Omental fat pad (tissue), 4 donors: Measurements from ENCODE around the gene ASB2. TPM values are rescaled to one million over a fixed set of nuclear protein-coding genes. Genes with fewer than 3 reads are reported as not detected.

Source experiments
- ATAC-seq: fragments of 150-250 bp; one replicate; pipeline ENCODE4 v1.9.1; 2016; ENCODE audit warnings: mild to moderate bottlenecking, moderate library complexity; ENCODE audit not compliant: low FRiP score
- DNase-seq: peaks from one replicate; pipeline ENCODE4 v3.0.0-alpha.2; 2019; ENCODE audit warnings: low spot score
- CTCF ChIP-seq, 3 donors: fragments of 450-650 bp; IDR thresholded peaks; one replicate each; pipeline ENCODE4 v1.5.1; 2016 to 2017; ENCODE audit warnings: antibody characterized with exemption in 3 of 3, mild to moderate bottlenecking in 3 of 3, moderate library complexity in 2 of 3
- total RNA-seq, 4 donors: library from RNA; depleted of rRNA; stranded (reverse); fragments of >200 nt; gene quantifications; one replicate each; pipeline ENCODE4 v1.1.0, GENCODE V29; 2016

Gene ASB2
- total RNA-seq, 4 donors from 2014 or later = 0.36 to 2.4 (median 0.56) TPM

GRCh38 chr14:94010625-94011024 is 34.3 kb upstream of the ASB2 start:
- ATAC-seq (no peak), DNase-seq (no peak)
- TF ChIP-seq CTCF (IDR thresholded peaks at IDR 0.05) = no peak

- TF ChIP-seq CTCF (IDR thresholded peaks at IDR 0.05) = no peak
- DNase-seq (no peak), ATAC-seq (peak; percentile 72)
These were observed 33.4 kb upstream of the ASB2 start for GRCh38 chr14:94009767-94010166.

- no peak for ATAC-seq
- no peak for DNase-seq
- TF ChIP-seq CTCF (IDR thresholded peaks at IDR 0.05) = no peak
These were observed 31.9 kb upstream of the ASB2 start for GRCh38 chr14:94008234-94008633.

- ATAC-seq = no peak
- DNase-seq = no peak
- no peak for TF ChIP-seq CTCF (IDR thresholded peaks at IDR 0.05)
These were observed 29.1 kb upstream of the ASB2 start for GRCh38 chr14:94005324-94006073.

- ATAC-seq (no peak), DNase-seq (no peak)
- TF ChIP-seq CTCF (IDR thresholded peaks at IDR 0.05) = no peak
These were observed 27.6 kb upstream of the ASB2 start for GRCh38 chr14:94004015-94004414.

- ATAC-seq (no peak), DNase-seq (no peak)
- no peak for TF ChIP-seq CTCF (IDR thresholded peaks at IDR 0.05)
These were observed 27.0 kb upstream of the ASB2 start for GRCh38 chr14:94003397-94003796.
